ENCODE results near the gene TRIM46. TPM values are rescaled to one million over a fixed set of nuclear protein-coding genes. Genes with fewer than 3 reads are reported as not detected.
"Not testable (repeated sequence)": the region's sequence is repeated elsewhere in the genome, so short reads cannot be mapped to it uniquely, and the experiment has no call there.

The TRIM46 gene
- total RNA-seq, 1 experiment from 2014 or later, result 4.1 TPM

GRCh38 chr1:155188268-155188667 lies 14.6 kb downstream of the TRIM46 start:
- H3K36me3 ChIP-seq (ENCODE audit: low read depth, low read length), result no peaks in the 10 kb centered on the region
- H3K27ac ChIP-seq (ENCODE audit: low read length), result no peak overlapping the region
- POLR2A ChIA-PET (ENCODE audit: unreplicated experiment), result no interaction called here
- intact Hi-C loops (cut with micrococcal nuclease), result no loop called here
- no TSS peak for BruUV-seq (replicated peaks)
- H3K4me3 ChIP-seq (ENCODE audit: low read length), result no peak overlapping the region
- no peaks in the 10 kb centered on the region for H3K27me3 ChIP-seq (ENCODE audit: low read length)
- H3K4me1 ChIP-seq (ENCODE audit: insufficient read depth, low read length), result peaks cover 9% of the 10 kb centered on the region
- no peaks in the 10 kb centered on the region for H3K9me2 ChIP-seq (replicated peaks; ENCODE audit: low read length)
- no peak for TF ChIP-seq CTCF (conservative IDR thresholded peaks at IDR 0.05; ENCODE audit: low read depth, low read length)
- no peak for TF ChIP-seq EZH2 (IDR thresholded peaks at IDR 0.05; ENCODE audit: low read length, unreplicated experiment)
- no peak for TF ChIP-seq EZH2phosphoT487 (IDR thresholded peaks at IDR 0.05; ENCODE audit: borderline replicate concordance, low read length)
- H3K9me3 ChIP-seq (ENCODE audit: low read length), result no peaks in the 10 kb centered on the region
- no peak overlapping the region for H2AFZ ChIP-seq (ENCODE audit: low read length)
- DNase-seq (no peak), ATAC-seq (no peak)
- no peak overlapping the region for H3K9ac ChIP-seq (ENCODE audit: low read length)
- H4K20me1 ChIP-seq (ENCODE audit: low read length), result no peaks in the 10 kb centered on the region
- peaks cover 3% of the 10 kb centered on the region for H3F3A ChIP-seq (ENCODE audit: low read length, unreplicated experiment)
- no peak overlapping the region for H3K4me2 ChIP-seq (ENCODE audit: low read length)
- H3K79me2 ChIP-seq (ENCODE audit: low read length), result no peaks in the 10 kb centered on the region
- CTCF ChIA-PET, result no interaction called here

GRCh38 chr1:155189926-155190325 lies 16.3 kb downstream of the TRIM46 start:
- DNase-seq; H3K9ac ChIP-seq (ENCODE audit: low read length); H3K79me2 ChIP-seq (ENCODE audit: low read length); BruUV-seq (replicated peaks); H3K36me3 ChIP-seq (ENCODE audit: low read depth, low read length); H4K20me1 ChIP-seq (ENCODE audit: low read length); H2AFZ ChIP-seq (ENCODE audit: low read length); H3K27ac ChIP-seq (ENCODE audit: low read length); H3K4me3 ChIP-seq (ENCODE audit: low read length); H3K4me2 ChIP-seq (ENCODE audit: low read length); H3K9me2 ChIP-seq (replicated peaks; ENCODE audit: low read length); POLR2A ChIA-PET (ENCODE audit: unreplicated experiment); ATAC-seq; CTCF ChIA-PET; H3K9me3 ChIP-seq (ENCODE audit: low read length); H3F3A ChIP-seq (ENCODE audit: low read length, unreplicated experiment); H3K27me3 ChIP-seq (ENCODE audit: low read length): not testable (repeated sequence)
- H3K4me1 ChIP-seq (ENCODE audit: insufficient read depth, low read length), result peaks cover 20% of the 10 kb centered on the region
- intact Hi-C loops (cut with micrococcal nuclease), result loop anchor here (5.0 kb wide), 1 partner anchor 37 kb away; no protein-coding TSS in a partner anchor

- Histone ChIP-seq H2AFZ (ENCODE audit: low read length) (no peak overlapping the region), H3K9me2 (replicated peaks; ENCODE audit: low read length) (no peaks in the 10 kb centered on the region), H3K27me3 (ENCODE audit: low read length) (no peaks in the 10 kb centered on the region), H3K9ac (ENCODE audit: low read length) (no peak overlapping the region), H3F3A (ENCODE audit: low read length, unreplicated experiment) (no peaks in the 10 kb centered on the region), H3K79me2 (ENCODE audit: low read length) (peaks cover 4% of the 10 kb centered on the region; the same call in 1 of the 2 replicates), H3K4me2 (ENCODE audit: low read length) (no peak overlapping the region), H3K4me1 (ENCODE audit: insufficient read depth, low read length) (peaks cover 27% of the 10 kb centered on the region), H3K4me3 (ENCODE audit: low read length) (no peak overlapping the region), H3K27ac (ENCODE audit: low read length) (no peak overlapping the region), H3K9me3 (ENCODE audit: low read length) (no peaks in the 10 kb centered on the region), H3K36me3 (ENCODE audit: low read depth, low read length) (0 out of 2 replicates have a peak, but pooled peaks cover under 1% of the 10 kb centered on the region), H4K20me1 (ENCODE audit: low read length) (no peaks in the 10 kb centered on the region)
- CTCF ChIA-PET, result interaction anchor here (2.0 kb wide), 1 partner anchor 16 kb away, joined by 8 read pairs; no protein-coding TSS in a partner anchor
- POLR2A ChIA-PET (ENCODE audit: unreplicated experiment), result no interaction called here
- no TSS peak for BruUV-seq (replicated peaks)
- DNase-seq (no peak), ATAC-seq (no peak)
- TF ChIP-seq CTCF (conservative IDR thresholded peaks at IDR 0.05; ENCODE audit: low read depth, low read length) (no peak), EZH2 (IDR thresholded peaks at IDR 0.05; ENCODE audit: low read length, unreplicated experiment) (no peak), EZH2phosphoT487 (IDR thresholded peaks at IDR 0.05; ENCODE audit: borderline replicate concordance, low read length) (no peak)
- intact Hi-C loops (cut with micrococcal nuclease), result loop anchor here (2.0 to 5.0 kb wide), 2 partner anchors 15 to 35 kb away; no protein-coding TSS in a partner anchor
Measured at GRCh38 chr1:155191904-155192303, 18.3 kb downstream of the TRIM46 start.

Data from PC-3 (cell line).